Measurements from ENCODE around the gene NEK3.
"Not testable (repeated sequence)": the region's sequence is repeated elsewhere in the genome, so short reads cannot be mapped to it uniquely, and the experiment has no call there.

Gene NEK3

DNA sequence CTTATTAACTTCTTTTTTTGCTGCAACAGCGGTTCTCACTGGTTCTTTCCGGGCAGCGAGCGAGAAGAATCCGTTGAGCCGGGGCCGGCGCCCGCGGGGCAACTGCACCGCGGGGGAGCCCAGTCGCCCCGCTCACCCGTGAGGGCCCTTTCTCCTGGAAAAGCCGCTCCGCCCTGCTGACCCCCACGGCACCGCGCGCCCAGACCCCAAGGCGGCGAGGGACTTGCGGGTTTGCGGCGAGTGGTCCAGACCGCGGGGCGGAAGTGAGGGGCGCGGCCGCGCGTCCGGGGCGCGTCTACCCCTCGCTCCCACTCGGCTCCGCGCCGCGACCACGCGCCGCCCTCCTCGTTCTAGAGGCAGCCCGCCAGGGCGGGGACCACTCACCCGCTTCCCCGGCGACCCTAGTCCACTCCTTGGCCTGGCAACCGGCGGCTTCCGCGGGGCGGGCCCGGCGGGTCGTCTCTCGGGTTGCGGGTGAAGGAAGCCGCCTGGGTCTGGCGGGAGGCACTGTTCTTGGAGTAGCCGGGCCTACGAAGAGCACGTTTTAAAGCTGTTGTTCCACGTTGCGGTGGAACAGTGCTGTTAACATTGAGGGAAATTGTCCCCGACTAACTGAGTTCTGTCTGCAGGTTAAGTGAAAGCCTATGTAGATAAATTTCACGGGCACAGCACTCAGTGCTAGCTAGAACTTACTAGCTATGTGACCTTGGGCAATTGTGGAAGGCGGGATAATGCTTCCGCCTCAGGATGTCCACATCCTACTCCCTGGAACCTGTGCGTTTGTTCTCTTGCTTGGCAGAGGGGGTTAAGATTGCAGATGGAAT lies at the start of gene NEK3:
TSS of gene NEK3 (minus strand) at position 439 of the 824 bp plus-strand sequence. CDS start 3,406 bp downstream, outside the sequence.
- peak; percentile 55 for DNase-seq

- not testable (repeated sequence) for DNase-seq
Observed at GRCh38 chr13:52208384-52208783, 49.0 kb upstream of the NEK3 start.

DNA sequence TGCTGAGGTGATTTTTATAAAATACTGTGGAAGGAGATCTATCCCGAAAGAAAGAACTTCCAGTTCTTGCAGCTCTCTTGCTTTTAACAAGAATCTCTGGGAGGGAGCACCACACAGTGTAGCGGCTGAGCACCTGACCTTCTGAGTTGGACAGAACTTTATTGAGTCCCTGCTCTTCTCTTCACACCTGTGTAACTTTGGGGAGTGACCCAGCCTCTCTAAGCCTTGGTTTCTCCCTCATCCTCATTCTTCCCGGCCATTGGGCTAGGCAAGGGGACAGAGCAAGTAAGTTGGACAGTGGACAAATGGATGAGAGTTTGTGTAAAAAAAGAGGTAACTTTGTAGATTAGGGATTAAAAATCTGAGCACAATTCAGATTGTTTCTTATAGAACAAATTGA lies 48.5 kb upstream of the NEK3 start:
- DNase-seq, result not testable (repeated sequence)

DNA sequence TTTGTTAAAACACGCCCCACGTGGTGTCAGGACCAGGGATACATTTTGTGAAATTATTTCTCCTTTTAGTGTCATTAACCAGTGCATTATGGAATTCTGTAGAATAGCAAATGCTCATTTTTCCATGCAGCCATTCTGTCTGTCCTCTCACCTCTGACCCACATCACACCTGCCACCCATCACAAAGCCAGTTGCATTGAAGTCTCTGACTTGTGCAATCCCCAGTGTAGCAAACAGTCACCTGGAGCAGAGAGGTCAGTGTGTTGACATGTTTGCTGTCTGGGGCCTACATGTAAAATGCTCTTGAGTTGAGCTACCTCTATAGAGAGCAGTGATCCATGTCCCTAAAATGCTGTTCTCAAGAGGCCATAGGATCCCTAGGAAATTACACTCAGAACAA lies 47.9 kb upstream of the NEK3 start:
- DNase-seq, result not testable (repeated sequence)

DNA sequence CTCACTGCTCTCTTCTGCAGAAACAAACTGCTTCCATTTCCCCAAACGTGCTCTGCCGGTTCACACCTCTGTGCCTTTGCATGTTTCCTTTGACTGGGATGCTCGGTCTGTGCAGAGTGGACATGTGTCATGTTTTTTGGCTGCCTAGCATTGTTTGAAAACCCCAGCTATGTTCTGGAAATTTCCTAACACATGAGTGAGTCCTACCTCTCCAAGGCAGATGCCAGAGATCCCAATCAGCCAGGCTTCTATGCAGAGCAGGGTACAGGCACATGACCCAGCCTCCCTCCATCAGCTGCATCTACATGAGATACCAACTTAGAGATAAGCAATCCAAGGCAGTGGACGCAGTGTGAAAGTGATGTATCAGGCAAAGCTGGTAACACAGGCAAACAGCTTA lies 45.1 kb upstream of the NEK3 start:
- DNase-seq, result not testable (repeated sequence)

- DNase-seq, result not testable (repeated sequence)
Observed at GRCh38 chr13:52203864-52204263, 44.5 kb upstream of the NEK3 start.

- DNase-seq, result not testable (repeated sequence)
Observed at GRCh38 chr13:52202506-52202905, 43.1 kb upstream of the NEK3 start.

DNA sequence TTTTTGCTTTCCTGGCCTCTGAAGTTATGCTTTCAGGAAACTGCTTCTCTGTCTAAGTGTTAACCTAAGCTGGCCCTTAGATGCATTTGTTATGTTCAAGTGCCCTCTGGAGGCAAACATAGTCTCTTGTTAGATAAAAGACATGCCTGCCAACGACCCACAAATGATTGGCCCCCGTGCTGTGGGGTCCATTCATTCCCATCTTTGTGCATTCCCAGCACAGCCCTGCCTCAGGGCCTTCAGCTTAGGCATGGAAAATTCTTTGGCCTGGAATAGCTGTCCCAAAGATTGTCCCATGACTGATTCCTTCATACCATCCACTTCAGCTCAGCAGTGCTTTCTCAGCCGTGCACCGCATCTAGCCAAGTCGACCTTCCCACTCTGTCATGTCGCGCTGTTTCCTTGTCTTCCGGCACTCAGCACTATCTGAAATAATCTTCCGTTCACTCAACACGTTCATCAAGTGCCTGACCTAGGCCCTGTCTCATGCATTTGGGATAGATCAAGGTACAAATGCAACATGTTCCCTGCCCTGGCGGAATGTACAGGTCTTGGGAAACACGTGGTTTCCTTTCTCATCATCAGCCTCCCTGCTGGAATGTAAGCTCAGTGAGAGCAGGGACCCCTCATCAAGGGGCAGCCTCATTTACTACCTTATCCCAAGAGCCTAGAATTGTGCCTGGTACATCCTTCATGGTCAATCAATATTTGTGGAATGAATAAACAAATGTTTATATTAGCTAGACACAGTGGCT lies 42.2 kb upstream of the NEK3 start:
- peak; percentile 81 for DNase-seq

DNA sequence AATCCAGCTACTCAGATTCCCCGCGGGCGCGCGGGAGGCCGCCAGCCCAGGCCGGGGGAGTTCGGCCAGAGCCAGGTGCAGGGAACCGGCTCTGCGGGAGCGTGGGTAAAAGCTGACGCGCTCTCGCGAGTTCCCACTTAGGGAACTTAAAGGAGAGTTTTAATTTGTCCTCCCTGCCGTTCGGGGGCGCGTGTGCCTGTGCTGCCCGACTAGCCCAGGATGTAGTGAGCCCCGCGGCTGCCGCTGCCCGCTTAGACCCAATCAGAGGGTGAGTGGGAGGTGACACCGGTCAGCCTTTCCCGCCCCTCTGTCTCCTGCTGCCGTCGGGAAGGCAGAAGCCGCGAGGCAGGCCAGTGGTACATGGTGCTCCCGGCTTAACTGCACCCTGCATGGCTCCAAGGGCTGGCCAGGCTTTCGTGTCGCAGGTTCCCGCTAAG lies 36.0 kb upstream of the NEK3 start:
- peak; percentile 84 for DNase-seq

GRCh38 chr13:52194184-52194868 lies 34.9 kb upstream of the NEK3 start:
- DNase-seq, result peak; percentile 92

GRCh38 chr13:52193587-52194183 lies 34.3 kb upstream of the NEK3 start:
- DNase-seq, result peak; percentile 53

DNA sequence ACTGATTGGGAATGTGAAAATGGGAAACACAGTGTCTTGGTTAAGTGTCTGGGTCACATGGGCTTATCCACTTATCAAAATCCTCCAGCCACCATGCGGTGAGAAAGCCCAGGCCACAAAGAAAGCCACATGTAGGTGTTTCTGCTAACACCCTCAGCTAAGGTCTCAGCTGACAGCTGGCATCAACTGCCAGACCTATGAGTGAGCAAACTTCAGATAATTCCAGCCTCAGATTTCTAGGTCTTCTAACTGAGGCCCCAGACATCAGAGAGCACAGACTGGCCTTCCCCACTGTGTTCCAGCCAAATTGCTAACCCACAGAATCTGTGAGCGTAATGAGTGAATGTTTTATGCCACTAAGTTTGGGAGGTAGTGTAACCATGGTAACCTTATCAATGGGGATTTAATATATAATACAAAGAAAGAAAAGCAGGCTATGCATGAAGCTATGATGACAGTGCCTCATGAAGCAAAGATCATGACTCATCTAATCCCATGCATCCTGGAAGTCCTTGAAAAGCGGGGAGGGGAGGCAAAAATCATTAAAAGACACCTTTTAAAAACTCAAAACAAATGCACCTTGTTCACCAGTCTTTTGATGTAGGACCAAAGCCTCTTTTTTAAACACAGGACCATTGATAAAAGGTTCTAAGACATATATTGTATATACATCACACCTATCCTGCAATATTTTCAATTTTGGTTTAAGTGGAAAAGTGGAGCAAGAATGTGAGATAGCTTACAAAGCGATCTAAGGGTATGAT lies 28.2 kb upstream of the NEK3 start:
- peak; percentile 95 for DNase-seq

DNA sequence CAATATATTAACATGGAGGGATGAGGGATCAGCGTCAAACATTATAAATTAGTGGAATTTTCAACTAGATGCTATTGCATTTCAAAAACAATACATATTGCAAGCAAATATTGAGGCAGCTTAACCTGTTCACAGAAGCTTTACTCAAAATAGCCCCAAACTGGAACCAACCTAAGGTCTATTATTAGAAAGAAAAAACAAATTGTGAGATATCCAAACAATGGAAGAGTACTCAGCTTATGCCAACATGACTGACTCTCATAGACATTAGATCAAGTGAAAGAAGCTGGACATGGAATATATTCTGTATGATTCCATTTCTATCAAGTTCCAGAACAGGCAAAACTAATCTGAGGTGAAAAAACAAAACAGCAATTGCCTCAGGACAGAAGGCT lies 27.6 kb upstream of the NEK3 start:
- no peak for DNase-seq

DNA sequence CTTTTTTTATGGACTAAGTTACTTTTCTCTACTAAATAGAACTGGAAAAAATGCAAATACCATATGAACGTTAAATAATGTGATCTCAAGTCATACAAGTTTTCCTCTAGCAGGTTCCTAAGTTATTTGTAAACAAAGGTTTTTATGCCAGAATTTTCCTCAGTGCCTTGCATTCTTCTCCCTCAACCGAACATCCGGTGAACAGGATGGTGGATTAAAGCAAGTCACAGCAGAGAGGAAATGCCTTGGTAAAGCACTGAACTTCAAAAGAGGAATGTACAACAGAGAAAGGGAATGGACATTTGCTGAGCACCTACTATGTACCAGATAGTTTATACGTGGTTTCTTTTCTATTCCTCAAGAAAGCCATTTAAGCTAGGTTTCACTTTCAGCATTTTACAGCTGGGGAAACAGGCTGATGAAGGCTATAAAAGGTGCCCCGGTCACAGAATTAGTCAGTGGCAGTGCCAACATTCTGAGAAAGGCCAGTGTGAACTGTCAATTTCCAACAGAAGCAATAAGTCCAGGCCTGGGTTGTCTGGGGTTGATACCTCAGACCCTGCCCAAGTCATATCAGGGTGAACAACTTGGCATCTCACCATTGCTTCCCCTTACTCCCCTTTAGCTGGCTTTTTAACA lies 22.0 kb upstream of the NEK3 start:
- not testable (repeated sequence) for DNase-seq

DNA sequence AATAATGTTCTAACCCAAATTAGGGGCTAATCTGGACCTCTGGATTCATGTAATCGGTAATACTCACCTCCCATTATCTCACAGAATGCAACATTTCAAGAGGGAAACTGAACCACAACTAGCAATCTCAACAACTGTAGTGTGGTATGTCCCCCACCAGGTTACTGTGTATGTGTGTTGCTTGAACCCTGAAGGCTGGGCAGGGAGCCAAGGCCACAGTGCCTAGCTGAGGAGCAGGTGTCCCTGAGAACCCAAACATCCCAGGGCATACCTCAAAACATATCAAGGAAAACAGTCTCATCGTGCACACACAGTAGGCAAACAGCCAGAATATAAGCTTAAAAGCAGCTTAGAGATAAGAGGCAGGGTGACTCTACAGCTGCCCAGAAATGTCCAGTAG lies 20.5 kb upstream of the NEK3 start:
- DNase-seq, result peak; percentile 43

GRCh38 chr13:52177276-52177675 lies 17.9 kb upstream of the NEK3 start:
- no peak for DNase-seq

- not testable (repeated sequence) for DNase-seq
Observed at GRCh38 chr13:52173970-52174369, 14.6 kb upstream of the NEK3 start.

- no peak for DNase-seq
Observed at GRCh38 chr13:52173373-52173772, 14.0 kb upstream of the NEK3 start.

DNA sequence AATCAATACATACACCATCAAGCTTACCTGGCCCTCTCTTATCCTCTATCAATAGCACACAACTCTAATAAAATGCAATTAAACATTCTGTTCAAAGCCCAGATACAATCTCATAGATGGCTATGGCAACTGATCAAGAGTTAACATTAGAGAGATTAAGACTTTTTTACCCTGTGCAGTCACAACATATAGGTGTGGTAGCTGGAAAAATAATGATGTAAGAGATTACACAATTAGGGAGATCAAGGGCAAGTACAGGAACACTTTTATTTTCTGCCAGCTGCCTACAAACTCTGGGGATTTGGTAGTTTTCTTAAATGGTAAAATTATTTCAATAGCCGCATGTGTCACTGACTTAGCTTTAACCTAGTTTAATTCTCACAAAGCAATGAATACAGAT lies 12.3 kb upstream of the NEK3 start:
- not testable (repeated sequence) for DNase-seq

- DNase-seq, result not testable (repeated sequence)
Observed at GRCh38 chr13:52170828-52171391, 11.5 kb upstream of the NEK3 start.

DNA sequence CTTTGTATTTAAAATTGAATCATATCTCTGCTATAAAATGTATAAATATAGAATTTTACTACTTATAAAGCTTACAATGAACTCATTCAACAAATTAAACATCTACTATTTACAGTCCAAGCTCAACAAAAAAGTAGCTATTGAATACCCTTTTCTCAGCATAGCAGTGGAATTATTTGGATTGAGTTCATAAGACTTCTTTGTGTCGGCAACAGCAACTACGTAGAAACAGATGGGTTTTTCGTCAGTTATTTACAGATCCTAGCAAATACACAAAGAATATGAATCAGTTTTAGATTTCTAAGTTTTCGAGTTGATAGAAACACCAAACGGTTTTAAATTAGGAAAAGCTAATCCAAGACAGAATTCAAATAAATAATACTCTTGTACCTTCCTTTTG lies 10.4 kb upstream of the NEK3 start:
- no peak for DNase-seq

All from hematopoietic multipotent progenitor cell treated with erythropoietin and hydrocortisone succinate and interleukin-3 and kit ligand, for 8 days (in vitro differentiated cells).